HepG2 (cell line): ENCODE measurements around the gene NCOA1. TPM values are rescaled to one million over a fixed set of nuclear protein-coding genes. Genes with fewer than 3 reads are reported as not detected.

Experiments
- NR2F6 ChIP-seq, 2 experiments: IDR thresholded peaks; 2 replicates each; pipeline ENCODE4 v1.6.1; 2016; ENCODE audit warnings: antibody characterized with exemption in 1 of 2, mild to moderate bottlenecking in 1 of 2
- SMARCE1 ChIP-seq: fragments of 450-650 bp; IDR thresholded peaks from 2 replicates; pipeline ENCODE4 v1.6.1; 2017; ENCODE audit warnings: borderline replicate concordance
- ZBTB1 ChIP-seq: sonication (generic); formaldehyde crosslinking; IDR thresholded peaks from 2 replicates; pipeline ENCODE4 v1.4.0; 2020; ENCODE audit warnings: missing genetic modification reagents, borderline replicate concordance
- ZBTB21 ChIP-seq: sonication (generic); formaldehyde crosslinking; IDR thresholded peaks from 2 replicates; pipeline ENCODE4 v1.4.0; 2020; ENCODE audit warnings: missing genetic modification reagents
- polyA plus RNA-seq, 8 experiments: library from polyadenylated mRNA; depleted of rRNA in 3 of 8; stranded (reverse) in 7 of 8; unstranded in 1 of 8; fragments of >200 nt; fragmentation: Illumina TruSeq in 4 of 8; extraction: Trizol in 4 of 8; gene quantifications; 2 replicates each; pipeline versions ENCODE4 v1.2.1 to v1.2.3, GENCODE V29; 2011 to 2016; ENCODE audit warnings: low read depth in 4 of 8, missing spikeins in 1 of 8, mixed read lengths in 1 of 8; ENCODE audit not compliant: insufficient read depth in 1 of 8
- total RNA-seq, 5 experiments: library from RNA; depleted of rRNA; stranded (reverse); fragments of >200 nt; fragmentation: Illumina TruSeq; extraction: Trizol; gene quantifications; 2 replicates each; pipeline ENCODE4 v1.2.3, GENCODE V29; 2016; ENCODE audit warnings: low read depth in 1 of 5
- TF ChIP-seq, protein P1 (sequence below): sonication (generic); formaldehyde crosslinking; conservative IDR thresholded peaks from 2 replicates; pipeline ENCODE4 v1.8.0; 2022; ENCODE audit warnings: missing genetic modification reagents
- TF ChIP-seq, protein P2 (sequence below): sonication (generic); formaldehyde crosslinking; IDR thresholded peaks from 2 replicates; pipeline ENCODE4 v1.4.0; 2020; ENCODE audit warnings: missing genetic modification reagents
- TF ChIP-seq, protein P3 (sequence below): sonication (generic); formaldehyde crosslinking; IDR thresholded peaks from 2 replicates; pipeline ENCODE4 v1.8.1; 2022; ENCODE audit warnings: mild to moderate bottlenecking, missing genetic modification reagents
- TF ChIP-seq, protein P4 (sequence below): IDR thresholded peaks from 2 replicates; pipeline ENCODE4 v1.6.1; 2016
- TF ChIP-seq, protein P5 (sequence below): sonication (generic); IDR thresholded peaks from 2 replicates; pipeline ENCODE4 v1.6.1; 2016; ENCODE audit warnings: low read depth, borderline replicate concordance

Gene NCOA1
- total and polyA plus RNA-seq, 2 of the 13 experiments (the other 11 are each of a cell fraction or from before 2014, with no cell fraction given), result 10.0 to 10.4 TPM

DNA sequence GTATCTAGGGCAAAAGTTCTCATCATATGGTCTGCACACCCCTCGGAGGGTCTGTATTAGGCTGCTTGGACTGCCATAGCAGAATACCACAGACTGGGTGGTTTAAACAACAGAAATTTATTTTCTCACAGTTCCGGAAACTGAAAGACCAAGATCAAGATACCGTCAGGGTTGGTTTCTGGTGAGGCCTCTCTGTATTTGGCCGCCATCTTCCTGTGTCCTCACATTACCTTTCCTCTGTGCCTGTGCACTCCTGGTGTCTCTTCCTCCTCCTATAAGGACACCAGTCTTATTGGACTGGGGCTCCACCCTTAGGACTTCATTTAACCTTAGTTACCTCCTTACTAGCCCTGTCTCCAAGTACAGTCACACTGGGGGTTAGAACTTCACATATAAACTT, 132.5 kb downstream of the NCOA1 start (continued):
- TF ChIP-seq, protein P1, sequence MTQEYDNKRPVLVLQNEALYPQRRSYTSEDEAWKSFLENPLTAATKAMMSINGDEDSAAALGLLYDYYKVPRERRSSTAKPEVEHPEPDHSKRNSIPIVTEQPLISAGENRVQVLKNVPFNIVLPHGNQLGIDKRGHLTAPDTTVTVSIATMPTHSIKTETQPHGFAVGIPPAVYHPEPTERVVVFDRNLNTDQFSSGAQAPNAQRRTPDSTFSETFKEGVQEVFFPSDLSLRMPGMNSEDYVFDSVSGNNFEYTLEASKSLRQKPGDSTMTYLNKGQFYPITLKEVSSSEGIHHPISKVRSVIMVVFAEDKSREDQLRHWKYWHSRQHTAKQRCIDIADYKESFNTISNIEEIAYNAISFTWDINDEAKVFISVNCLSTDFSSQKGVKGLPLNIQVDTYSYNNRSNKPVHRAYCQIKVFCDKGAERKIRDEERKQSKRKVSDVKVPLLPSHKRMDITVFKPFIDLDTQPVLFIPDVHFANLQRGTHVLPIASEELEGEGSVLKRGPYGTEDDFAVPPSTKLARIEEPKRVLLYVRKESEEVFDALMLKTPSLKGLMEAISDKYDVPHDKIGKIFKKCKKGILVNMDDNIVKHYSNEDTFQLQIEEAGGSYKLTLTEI, result no peak
- TF ChIP-seq, protein P2, sequence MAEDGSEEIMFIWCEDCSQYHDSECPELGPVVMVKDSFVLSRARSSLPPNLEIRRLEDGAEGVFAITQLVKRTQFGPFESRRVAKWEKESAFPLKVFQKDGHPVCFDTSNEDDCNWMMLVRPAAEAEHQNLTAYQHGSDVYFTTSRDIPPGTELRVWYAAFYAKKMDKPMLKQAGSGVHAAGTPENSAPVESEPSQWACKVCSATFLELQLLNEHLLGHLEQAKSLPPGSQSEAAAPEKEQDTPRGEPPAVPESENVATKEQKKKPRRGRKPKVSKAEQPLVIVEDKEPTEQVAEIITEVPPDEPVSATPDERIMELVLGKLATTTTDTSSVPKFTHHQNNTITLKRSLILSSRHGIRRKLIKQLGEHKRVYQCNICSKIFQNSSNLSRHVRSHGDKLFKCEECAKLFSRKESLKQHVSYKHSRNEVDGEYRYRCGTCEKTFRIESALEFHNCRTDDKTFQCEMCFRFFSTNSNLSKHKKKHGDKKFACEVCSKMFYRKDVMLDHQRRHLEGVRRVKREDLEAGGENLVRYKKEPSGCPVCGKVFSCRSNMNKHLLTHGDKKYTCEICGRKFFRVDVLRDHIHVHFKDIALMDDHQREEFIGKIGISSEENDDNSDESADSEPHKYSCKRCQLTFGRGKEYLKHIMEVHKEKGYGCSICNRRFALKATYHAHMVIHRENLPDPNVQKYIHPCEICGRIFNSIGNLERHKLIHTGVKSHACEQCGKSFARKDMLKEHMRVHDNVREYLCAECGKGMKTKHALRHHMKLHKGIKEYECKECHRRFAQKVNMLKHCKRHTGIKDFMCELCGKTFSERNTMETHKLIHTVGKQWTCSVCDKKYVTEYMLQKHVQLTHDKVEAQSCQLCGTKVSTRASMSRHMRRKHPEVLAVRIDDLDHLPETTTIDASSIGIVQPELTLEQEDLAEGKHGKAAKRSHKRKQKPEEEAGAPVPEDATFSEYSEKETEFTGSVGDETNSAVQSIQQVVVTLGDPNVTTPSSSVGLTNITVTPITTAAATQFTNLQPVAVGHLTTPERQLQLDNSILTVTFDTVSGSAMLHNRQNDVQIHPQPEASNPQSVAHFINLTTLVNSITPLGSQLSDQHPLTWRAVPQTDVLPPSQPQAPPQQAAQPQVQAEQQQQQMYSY (CRISPR knock-in tag), result no peak
- TF ChIP-seq ZBTB21 (no peak), NR2F6 (IDR thresholded peaks at IDR 0.05) (no peak), NR2F6 (CRISPR knock-in tag; IDR thresholded peaks at IDR 0.05) (no peak), SMARCE1 (no peak), ZBTB1 (CRISPR knock-in tag) (no peak)
- TF ChIP-seq, protein P3, sequence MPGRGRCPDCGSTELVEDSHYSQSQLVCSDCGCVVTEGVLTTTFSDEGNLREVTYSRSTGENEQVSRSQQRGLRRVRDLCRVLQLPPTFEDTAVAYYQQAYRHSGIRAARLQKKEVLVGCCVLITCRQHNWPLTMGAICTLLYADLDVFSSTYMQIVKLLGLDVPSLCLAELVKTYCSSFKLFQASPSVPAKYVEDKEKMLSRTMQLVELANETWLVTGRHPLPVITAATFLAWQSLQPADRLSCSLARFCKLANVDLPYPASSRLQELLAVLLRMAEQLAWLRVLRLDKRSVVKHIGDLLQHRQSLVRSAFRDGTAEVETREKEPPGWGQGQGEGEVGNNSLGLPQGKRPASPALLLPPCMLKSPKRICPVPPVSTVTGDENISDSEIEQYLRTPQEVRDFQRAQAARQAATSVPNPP (CRISPR knock-in tag), result no peak
- TF ChIP-seq, protein P4, sequence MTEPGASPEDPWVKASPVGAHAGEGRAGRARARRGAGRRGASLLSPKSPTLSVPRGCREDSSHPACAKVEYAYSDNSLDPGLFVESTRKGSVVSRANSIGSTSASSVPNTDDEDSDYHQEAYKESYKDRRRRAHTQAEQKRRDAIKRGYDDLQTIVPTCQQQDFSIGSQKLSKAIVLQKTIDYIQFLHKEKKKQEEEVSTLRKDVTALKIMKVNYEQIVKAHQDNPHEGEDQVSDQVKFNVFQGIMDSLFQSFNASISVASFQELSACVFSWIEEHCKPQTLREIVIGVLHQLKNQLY (CRISPR knock-in tag), result no peak
- TF ChIP-seq, protein P5, sequence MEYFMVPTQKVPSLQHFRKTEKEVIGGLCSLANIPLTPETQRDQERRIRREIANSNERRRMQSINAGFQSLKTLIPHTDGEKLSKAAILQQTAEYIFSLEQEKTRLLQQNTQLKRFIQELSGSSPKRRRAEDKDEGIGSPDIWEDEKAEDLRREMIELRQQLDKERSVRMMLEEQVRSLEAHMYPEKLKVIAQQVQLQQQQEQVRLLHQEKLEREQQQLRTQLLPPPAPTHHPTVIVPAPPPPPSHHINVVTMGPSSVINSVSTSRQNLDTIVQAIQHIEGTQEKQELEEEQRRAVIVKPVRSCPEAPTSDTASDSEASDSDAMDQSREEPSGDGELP, result no peak
